ENCODE results near the gene C16orf54.

GRCh38 chr16:29710227-29711219 is 35.3 kb downstream of the C16orf54 start:
- TF ChIP-seq POLR2A (IDR thresholded peaks at IDR 0.05) (no peak), CTCF (IDR thresholded peaks at IDR 0.05) (peak in 3 of 4 experiments; percentile 48 to 61 (median 59)), POLR2AphosphoS5 (IDR thresholded peaks at IDR 0.05) (peak; percentile 47)
